Coronary artery (tissue), 2 donors: ENCODE measurements around the gene GPR150.
"Not testable (repeated sequence)": the region's sequence is repeated elsewhere in the genome, so short reads cannot be mapped to it uniquely, and the experiment has no call there.

Source experiments
- DNase-seq: peaks from one replicate; pipeline ENCODE4 v3.0.0-alpha.2; 2017; ENCODE audit warnings: low spot score
- H3K27ac ChIP-seq, 2 donors: fragments of 200-600 bp; sonication (generic); one replicate each; pipeline ENCODE4 v1.5.1; 2016 to 2019
- H3K4me3 ChIP-seq: fragments of 200-600 bp; sonication (generic); 2 replicates; pipeline ENCODE4 v1.5.1; 2016; ENCODE audit warnings: mild to moderate bottlenecking, moderate library complexity
- CTCF ChIP-seq: fragments of 200-600 bp; sonication (generic); IDR thresholded peaks from one replicate; pipeline ENCODE4 v1.5.1; 2019; ENCODE audit warnings: antibody characterized with exemption

GPR150 gene

DNA sequence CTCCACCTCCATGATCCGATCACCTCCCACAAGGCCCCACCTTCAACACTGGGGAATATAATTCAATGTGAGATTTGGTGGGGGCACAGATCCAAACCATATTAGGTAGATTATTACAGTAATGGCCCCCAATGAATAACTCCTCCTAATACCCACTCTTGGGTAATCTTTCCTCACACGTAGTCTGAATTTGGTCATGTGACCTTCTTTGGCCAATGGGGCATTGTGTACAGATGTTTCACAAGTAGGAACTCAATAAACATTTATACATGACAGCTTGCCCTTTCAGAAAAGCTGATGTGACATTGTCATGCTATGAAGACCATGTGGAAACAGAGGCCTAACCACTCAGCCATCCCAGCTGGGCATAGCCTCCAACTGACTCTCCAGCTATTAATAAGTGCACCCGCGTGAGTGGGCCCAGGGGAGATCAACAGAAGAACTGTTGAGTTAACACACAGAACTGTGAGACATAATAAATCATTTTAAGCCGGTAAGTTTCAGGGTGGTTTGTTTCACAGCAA, 10.6 kb downstream of the GPR150 start:
- Histone ChIP-seq H3K27ac (no peak overlapping the region), H3K4me3 (no peak overlapping the region)
- TF ChIP-seq CTCF: no peak
- no peak for DNase-seq

GRCh38 chr5:95631255-95631958, 11.5 kb downstream of the GPR150 start:
- no peak overlapping the region for H3K27ac ChIP-seq
- no peak for TF ChIP-seq CTCF
- no peak overlapping the region for H3K4me3 ChIP-seq
- no peak for DNase-seq

GRCh38 chr5:95631991-95632675, 12.2 kb downstream of the GPR150 start:
- no peak for TF ChIP-seq CTCF
- Histone ChIP-seq H3K27ac (no peak overlapping the region), H3K4me3 (no peak overlapping the region)
- no peak for DNase-seq

DNA sequence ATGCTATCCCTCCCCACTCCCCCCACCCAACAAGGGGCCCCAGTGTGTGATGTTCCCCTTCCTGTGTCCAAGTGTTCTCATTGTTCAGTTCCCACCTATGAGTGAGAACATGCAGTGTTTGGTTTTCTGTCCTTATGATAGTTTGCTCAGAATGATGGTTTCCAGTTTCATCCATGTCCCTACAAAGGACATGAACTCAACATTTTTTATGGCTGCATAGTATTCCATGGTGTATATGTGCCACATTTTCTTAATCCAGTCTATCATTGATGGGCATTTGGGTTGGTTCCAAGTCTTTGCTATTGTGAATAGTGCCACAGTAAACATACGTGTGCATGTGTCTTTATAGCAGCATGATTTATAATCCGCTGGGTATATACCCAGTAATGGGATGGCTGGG, 13.1 kb downstream of the GPR150 start:
- not testable (repeated sequence) for H3K4me3 ChIP-seq, DNase-seq, H3K27ac ChIP-seq

- Histone ChIP-seq H3K27ac (no peak overlapping the region), H3K4me3 (no peak overlapping the region)
- DNase-seq: no peak
- no peak for TF ChIP-seq CTCF
Measured at GRCh38 chr5:95633671-95634070, 13.8 kb downstream of the GPR150 start.

- H3K27ac ChIP-seq: no peak overlapping the region
- TF ChIP-seq CTCF: no peak
- DNase-seq: no peak
Measured at GRCh38 chr5:95634081-95634480, 14.2 kb downstream of the GPR150 start.

DNA sequence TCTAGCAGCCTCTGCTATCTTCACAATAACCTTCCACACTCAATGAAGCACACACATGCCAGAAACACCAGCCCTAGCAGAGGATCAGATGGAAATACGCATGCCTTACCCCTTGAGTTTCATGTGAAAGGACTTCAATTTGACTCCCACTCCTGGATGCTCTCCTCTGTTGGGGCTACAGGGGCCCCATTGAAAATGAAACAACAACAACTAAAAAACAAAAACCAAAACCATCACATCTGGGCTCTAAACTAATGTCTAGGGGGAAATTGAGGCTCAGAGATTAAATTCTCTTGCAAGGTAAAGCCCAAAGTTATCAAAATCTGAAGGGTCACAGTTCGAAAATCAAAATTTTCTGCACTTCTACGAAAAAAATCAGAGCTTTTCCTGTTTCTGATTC, 18.7 kb downstream of the GPR150 start:
- H3K27ac ChIP-seq: no peak overlapping the region
- H3K4me3 ChIP-seq: no peak overlapping the region
- no peak for TF ChIP-seq CTCF
- no peak for DNase-seq

More at GRCh38 chr5:95634081-95634480, 14.2 kb downstream of the GPR150 start:
- H3K4me3 ChIP-seq: no peak overlapping the region
